HCT116 (cell line): Measurements from ENCODE around the gene TMEM178B. TPM values are rescaled to one million over a fixed set of nuclear protein-coding genes. Genes with fewer than 3 reads are reported as not detected.

Experiments used
- ATAC-seq: fragments of 200-7000 bp; cut with Tn5 transposase; 2 replicates; pipeline ENCODE4 v1.9.1; 2020; ENCODE audit warnings: mild to moderate bottlenecking, moderate library complexity
- BruUV-seq: library from RNA; stranded (reverse); fragments of 400-500 nt; replicated peaks from 2 replicates; lab custom pipeline; 2021; lab: Mats Ljungman, UMichigan
- CTCF ChIA-PET: fragments of 300-600 bp; sonication (Branson Sonifier 250); formaldehyde crosslinking; loops from one replicate; lab custom pipeline; 2021; ENCODE audit warnings: antibody characterized with exemption; lab: Charles Lee
- POLR2A ChIA-PET: fragments of 300-600, 350-600 bp; sonication (Branson Sonifier 250); formaldehyde crosslinking; loops from one replicate; lab custom pipeline; 2021; ENCODE audit warnings: antibody characterized with exemption; lab: Charles Lee
- RAD21 ChIA-PET, 2 experiments: fragments of 300-600 bp; sonication (Branson Sonifier 250); formaldehyde crosslinking; loops; one replicate each; lab custom pipeline; 2023; ENCODE audit warnings: low total read pairs in 2 of 2; ENCODE audit not compliant: uncharacterized antibody in 2 of 2, unreplicated experiment in 2 of 2, low non-redundant PET in 1 of 2; lab: Charles Lee
- DNase-seq: peaks from one replicate; pipeline ENCODE4 v3.0.0-alpha.2; 2010; ENCODE audit warnings: low read depth, low spot score
- H2AFZ ChIP-seq: fragments of 200-600 bp; shearing (Covaris generic), sonication (generic); 2 replicates; pipeline ENCODE4 v1.6.1; 2017; ENCODE audit warnings: low read depth, mixed run types, mixed read lengths, antibody characterized with exemption, low read length; ENCODE audit not compliant: poor library complexity, severe bottlenecking
- H3K27ac ChIP-seq: 2 replicates; pipeline ENCODE4 v1.5.1; 2012; ENCODE audit warnings: low read depth, low read length
- H3K27me3 ChIP-seq: fragments of 200-600 bp; sonication (generic); 2 replicates; pipeline ENCODE4 v1.6.1; 2016; ENCODE audit warnings: mixed run types, low read length, mixed read lengths; ENCODE audit not compliant: insufficient read depth
- H3K36me3 ChIP-seq, 2 experiments: fragments of 200-500 bp in 1 of 2; fragments of 200-600 bp in 1 of 2; sonication (Bioruptor generic) in 1 of 2; sonication (generic) in 1 of 2; 2 replicates each; pipeline versions ENCODE4 v1.5.1 to v1.6.1; 2014 to 2016; ENCODE audit warnings: low read length in 2 of 2, inconsistent platforms in 1 of 2, mixed read lengths in 1 of 2, mixed run types in 1 of 2; ENCODE audit not compliant: insufficient read depth in 2 of 2, control insufficient read depth in 1 of 2
- H3K4me1 ChIP-seq, 2 experiments: fragments of 200-600 bp in 1 of 2; sonication (generic) in 1 of 2; 2 replicates each; pipeline versions ENCODE4 v1.5.1 to v1.6.1; 2012 to 2017; ENCODE audit warnings: low read length in 2 of 2, inconsistent platforms in 1 of 2, mild to moderate bottlenecking in 1 of 2, mixed read lengths in 1 of 2, mixed run types in 1 of 2, moderate library complexity in 1 of 2; ENCODE audit not compliant: insufficient read depth in 2 of 2, control insufficient read depth in 1 of 2
- H3K4me2 ChIP-seq: fragments of 200-600 bp; sonication (generic); 2 replicates; pipeline ENCODE4 v1.6.1; 2017; ENCODE audit warnings: mixed run types, low read length, mixed read lengths
- H3K4me3 ChIP-seq, 2 experiments: fragments of 200-600 bp in 1 of 2; sonication (generic) in 1 of 2; replicated peaks in 1 of 2; 2 replicates each; pipeline ENCODE4 v1.5.1; 2011 to 2016; ENCODE audit warnings: low read length in 2 of 2, control low read depth in 1 of 2, low read depth in 1 of 2, mild to moderate bottlenecking in 1 of 2, mixed read lengths in 1 of 2, mixed run types in 1 of 2
- H3K79me2 ChIP-seq: fragments of 200-600 bp; sonication (generic); 2 replicates; pipeline ENCODE4 v1.6.1; 2017; ENCODE audit warnings: mild to moderate bottlenecking, mixed run types, low read length, moderate library complexity, mixed read lengths; ENCODE audit not compliant: insufficient read depth
- H3K9ac ChIP-seq: fragments of 200-600 bp; sonication (generic); 2 replicates; pipeline ENCODE4 v1.6.1; 2016; ENCODE audit warnings: low read length, mixed read lengths
- H3K9me2 ChIP-seq: fragments of 200-600 bp; sonication (generic), shearing (Covaris generic); 2 replicates; pipeline ENCODE4 v1.6.1; 2017; ENCODE audit warnings: mixed run types, mild to moderate bottlenecking, moderate library complexity; ENCODE audit not compliant: insufficient read depth
- H3K9me3 ChIP-seq, 2 experiments: fragments of 200-500 bp in 1 of 2; fragments of 200-600 bp in 1 of 2; sonication (Bioruptor generic) in 1 of 2; sonication (generic) in 1 of 2; 2 replicates each; pipeline ENCODE4 v1.6.1; 2014 to 2017; ENCODE audit warnings: low read length in 2 of 2, mixed read lengths in 2 of 2, inconsistent platforms in 1 of 2, low read depth in 1 of 2, mild to moderate bottlenecking in 1 of 2, mixed run types in 1 of 2, moderate library complexity in 1 of 2; ENCODE audit not compliant: control insufficient read depth in 1 of 2, insufficient read depth in 1 of 2
- H4K20me1 ChIP-seq: fragments of 200-600 bp; sonication (generic), shearing (Covaris generic); 2 replicates; pipeline ENCODE4 v1.6.1; 2017; ENCODE audit warnings: mixed run types, mild to moderate bottlenecking, moderate library complexity; ENCODE audit not compliant: insufficient read depth
- CBX3 ChIP-seq: IDR thresholded peaks from 2 replicates; pipeline ENCODE4 v1.6.1; 2012; ENCODE audit warnings: low read depth
- FOSL1 ChIP-seq: IDR thresholded peaks from 2 replicates; pipeline ENCODE4 v1.6.1; 2012; ENCODE audit warnings: low read depth
- JUND ChIP-seq: IDR thresholded peaks from 2 replicates; pipeline ENCODE4 v1.6.1; 2012
- POLR2A ChIP-seq: IDR thresholded peaks from 2 replicates; pipeline ENCODE4 v1.7.0; 2011; ENCODE audit warnings: borderline replicate concordance; ENCODE audit not compliant: insufficient read depth, insufficient read length; ENCODE audit errors: extremely low read depth
- POLR2AphosphoS5 ChIP-seq: IDR thresholded peaks from 2 replicates; pipeline ENCODE4 v1.6.1; 2011; ENCODE audit warnings: mild to moderate bottlenecking, low read depth, low read length, moderate library complexity
- SRF ChIP-seq: IDR thresholded peaks from 2 replicates; pipeline ENCODE4 v1.6.1; 2012; ENCODE audit warnings: low read depth
- TCF7L2 ChIP-seq: IDR thresholded peaks from 2 replicates; pipeline ENCODE4 v1.7.0; 2011; ENCODE audit warnings: borderline replicate concordance, inconsistent platforms; ENCODE audit not compliant: insufficient read depth, insufficient read length; ENCODE audit errors: extremely low read depth
- YY1 ChIP-seq: IDR thresholded peaks from 2 replicates; pipeline ENCODE4 v1.6.1; 2011; ENCODE audit warnings: low read length, low read depth, moderate library complexity, mild to moderate bottlenecking; ENCODE audit not compliant: insufficient replicate concordance; ENCODE audit errors: extremely low read depth
- ZFX ChIP-seq: fragments of 450-650 bp; IDR thresholded peaks from 2 replicates; pipeline ENCODE4 v1.6.1; 2017
- ZNF274 ChIP-seq: fragments of 200-500 bp; sonication (Bioruptor generic); IDR thresholded peaks from 2 replicates; pipeline ENCODE4 v1.6.1; 2014; ENCODE audit warnings: mild to moderate bottlenecking, low read depth, low read length, inconsistent platforms
- intact Hi-C: fragments of 100-400 bp; cut with micrococcal nuclease; formaldehyde crosslinking; loops from 2 replicates; pipeline ENCODE4 v1.10.0; 2022
- total RNA-seq: library from RNA; stranded (reverse); gene quantifications from one replicate; pipeline ENCODE4 v1.2.1, GENCODE V29; 2021; ENCODE audit not compliant: unreplicated experiment
- TF ChIP-seq, protein P1 (sequence below): IDR thresholded peaks from 2 replicates; pipeline ENCODE4 v1.6.1; 2012
- TF ChIP-seq, protein P2 (sequence below): IDR thresholded peaks from 2 replicates; pipeline ENCODE4 v1.6.1; 2012
- TF ChIP-seq, protein P3 (sequence below), 3 experiments: fragments of 200-600 bp in 1 of 3; sonication (generic) in 1 of 3; IDR thresholded peaks in 2 of 3; conservative IDR thresholded peaks in 1 of 3; 2 replicates each; pipeline ENCODE4 v1.5.1; 2012 to 2017; ENCODE audit warnings: low read depth in 2 of 3, low read length in 2 of 3, antibody characterized with exemption in 1 of 3, borderline replicate concordance in 1 of 3, control low read depth in 1 of 3, mild to moderate bottlenecking in 1 of 3, mixed read lengths in 1 of 3, mixed run types in 1 of 3, moderate library complexity in 1 of 3; ENCODE audit not compliant: insufficient read depth in 1 of 3
- TF ChIP-seq, protein P4 (sequence below): IDR thresholded peaks from 2 replicates; pipeline ENCODE4 v1.6.1; 2011; ENCODE audit warnings: mild to moderate bottlenecking, low read length, moderate library complexity; ENCODE audit not compliant: insufficient replicate concordance; ENCODE audit errors: extremely low read depth

The TMEM178B gene
- total RNA-seq, 1 experiment from 2014 or later = 0.02 TPM

DNA sequence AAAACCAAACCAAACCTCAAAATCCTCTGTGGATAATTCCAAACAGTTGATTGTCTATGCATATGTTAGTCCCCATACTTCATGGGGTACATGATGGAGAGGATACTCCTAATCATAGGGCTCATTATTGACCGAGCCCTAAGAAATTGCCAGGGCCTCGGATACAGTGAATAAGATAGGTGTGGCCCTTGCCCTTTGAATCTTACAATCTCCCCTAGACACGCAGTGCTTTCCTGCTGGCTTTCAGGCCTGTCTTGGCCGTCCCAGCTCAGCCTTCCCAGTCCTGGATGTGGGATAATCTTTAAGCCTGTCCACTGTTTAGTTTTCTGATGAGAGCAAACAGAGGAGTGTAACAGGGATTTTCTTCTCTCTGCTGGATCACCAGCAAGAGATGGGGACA, 161.8 kb downstream of the TMEM178B start:
- no TSS peak for BruUV-seq
- no peak for TF ChIP-seq ZFX
- no peak for TF ChIP-seq POLR2AphosphoS5
- TF ChIP-seq JUND = no peak
- no peak for TF ChIP-seq YY1
- TF ChIP-seq CBX3 = no peak
- TF ChIP-seq, protein P1, sequence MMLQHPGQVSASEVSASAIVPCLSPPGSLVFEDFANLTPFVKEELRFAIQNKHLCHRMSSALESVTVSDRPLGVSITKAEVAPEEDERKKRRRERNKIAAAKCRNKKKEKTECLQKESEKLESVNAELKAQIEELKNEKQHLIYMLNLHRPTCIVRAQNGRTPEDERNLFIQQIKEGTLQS = no peak
- TF ChIP-seq FOSL1 = no peak
- TF ChIP-seq ZNF274 = no peak
- TF ChIP-seq POLR2A = no peak
- no peak for TF ChIP-seq TCF7L2
- ATAC-seq (no peak), DNase-seq (no peak)
- no peak overlapping the region for H3K4me3 ChIP-seq
- no peaks in the 10 kb centered on the region for H3K79me2 ChIP-seq
- H4K20me1 ChIP-seq = no peaks in the 10 kb centered on the region
- no peaks in the 10 kb centered on the region for H3K9me3 ChIP-seq
- no peak overlapping the region for H3K27ac ChIP-seq
- POLR2A ChIA-PET = no interaction called here
- no peak overlapping the region for H3K4me2 ChIP-seq
- H3K36me3 ChIP-seq = no peaks in the 10 kb centered on the region
- no peaks in the 10 kb centered on the region for H3K4me1 ChIP-seq
- no peaks in the 10 kb centered on the region for H3K9me2 ChIP-seq
- peaks cover 53% of the 10 kb centered on the region for H3K27me3 ChIP-seq
- H2AFZ ChIP-seq = no peak overlapping the region
- RAD21 ChIA-PET = no interaction called here
- H3K9ac ChIP-seq = no peak overlapping the region
- intact Hi-C loops = no loop called here
- CTCF ChIA-PET = no interaction called here

DNA sequence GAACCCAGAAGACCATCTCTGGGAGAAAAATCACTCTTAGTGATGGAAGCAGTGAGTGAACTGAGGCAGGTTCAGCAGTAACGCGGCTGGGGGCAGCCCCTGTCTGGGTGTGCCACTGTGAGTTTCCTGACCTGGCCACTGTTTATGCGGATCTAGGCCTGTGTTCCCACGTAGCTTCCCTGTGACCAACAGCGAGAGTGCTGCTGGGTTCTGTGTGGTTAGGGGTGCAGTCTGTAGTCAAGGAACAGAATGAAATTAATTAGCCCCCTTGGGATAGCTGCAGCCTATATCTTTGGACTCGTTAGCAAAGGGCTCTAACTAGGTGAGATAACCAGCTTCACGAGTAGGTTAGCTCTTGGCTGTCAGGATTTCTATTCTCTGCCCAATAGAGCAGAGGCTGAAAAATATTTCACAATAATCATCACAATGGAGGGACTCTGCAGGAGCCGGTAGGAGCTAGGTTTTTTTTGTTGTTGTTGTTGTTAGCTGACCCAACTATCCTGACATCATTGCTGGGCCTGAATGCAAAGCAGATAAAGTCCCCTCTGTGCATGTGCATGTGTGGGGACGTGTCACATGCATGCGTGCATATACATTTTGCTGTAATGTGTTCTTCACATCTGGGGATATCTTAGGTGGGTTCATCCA, 164.9 kb downstream of the TMEM178B start:
- CTCF ChIA-PET = no interaction called here
- TF ChIP-seq POLR2AphosphoS5 (no peak), SRF (no peak), JUND (no peak)
- TF ChIP-seq, protein P1 = no peak
- TF ChIP-seq, protein P2, sequence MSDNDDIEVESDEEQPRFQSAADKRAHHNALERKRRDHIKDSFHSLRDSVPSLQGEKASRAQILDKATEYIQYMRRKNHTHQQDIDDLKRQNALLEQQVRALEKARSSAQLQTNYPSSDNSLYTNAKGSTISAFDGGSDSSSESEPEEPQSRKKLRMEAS = no peak
- TF ChIP-seq, protein P3, sequence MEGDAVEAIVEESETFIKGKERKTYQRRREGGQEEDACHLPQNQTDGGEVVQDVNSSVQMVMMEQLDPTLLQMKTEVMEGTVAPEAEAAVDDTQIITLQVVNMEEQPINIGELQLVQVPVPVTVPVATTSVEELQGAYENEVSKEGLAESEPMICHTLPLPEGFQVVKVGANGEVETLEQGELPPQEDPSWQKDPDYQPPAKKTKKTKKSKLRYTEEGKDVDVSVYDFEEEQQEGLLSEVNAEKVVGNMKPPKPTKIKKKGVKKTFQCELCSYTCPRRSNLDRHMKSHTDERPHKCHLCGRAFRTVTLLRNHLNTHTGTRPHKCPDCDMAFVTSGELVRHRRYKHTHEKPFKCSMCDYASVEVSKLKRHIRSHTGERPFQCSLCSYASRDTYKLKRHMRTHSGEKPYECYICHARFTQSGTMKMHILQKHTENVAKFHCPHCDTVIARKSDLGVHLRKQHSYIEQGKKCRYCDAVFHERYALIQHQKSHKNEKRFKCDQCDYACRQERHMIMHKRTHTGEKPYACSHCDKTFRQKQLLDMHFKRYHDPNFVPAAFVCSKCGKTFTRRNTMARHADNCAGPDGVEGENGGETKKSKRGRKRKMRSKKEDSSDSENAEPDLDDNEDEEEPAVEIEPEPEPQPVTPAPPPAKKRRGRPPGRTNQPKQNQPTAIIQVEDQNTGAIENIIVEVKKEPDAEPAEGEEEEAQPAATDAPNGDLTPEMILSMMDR (IDR thresholded peaks at IDR 0.05 in 2 of 3, conservative IDR thresholded peaks at IDR 0.05 in 1 of 3; ENCODE audit: borderline replicate concordance in 1 of 3, insufficient read depth in 1 of 3, low read depth in 2 of 3, low read length in 2 of 3) = no peak
- TF ChIP-seq, protein P4, sequence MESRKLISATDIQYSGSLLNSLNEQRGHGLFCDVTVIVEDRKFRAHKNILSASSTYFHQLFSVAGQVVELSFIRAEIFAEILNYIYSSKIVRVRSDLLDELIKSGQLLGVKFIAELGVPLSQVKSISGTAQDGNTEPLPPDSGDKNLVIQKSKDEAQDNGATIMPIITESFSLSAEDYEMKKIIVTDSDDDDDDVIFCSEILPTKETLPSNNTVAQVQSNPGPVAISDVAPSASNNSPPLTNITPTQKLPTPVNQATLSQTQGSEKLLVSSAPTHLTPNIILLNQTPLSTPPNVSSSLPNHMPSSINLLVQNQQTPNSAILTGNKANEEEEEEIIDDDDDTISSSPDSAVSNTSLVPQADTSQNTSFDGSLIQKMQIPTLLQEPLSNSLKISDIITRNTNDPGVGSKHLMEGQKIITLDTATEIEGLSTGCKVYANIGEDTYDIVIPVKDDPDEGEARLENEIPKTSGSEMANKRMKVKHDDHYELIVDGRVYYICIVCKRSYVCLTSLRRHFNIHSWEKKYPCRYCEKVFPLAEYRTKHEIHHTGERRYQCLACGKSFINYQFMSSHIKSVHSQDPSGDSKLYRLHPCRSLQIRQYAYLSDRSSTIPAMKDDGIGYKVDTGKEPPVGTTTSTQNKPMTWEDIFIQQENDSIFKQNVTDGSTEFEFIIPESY = no peak
- TF ChIP-seq, all 23 proteins: peak for 0
- intact Hi-C loops = no loop called here

More for the DNA sequence above, 164.9 kb downstream of the TMEM178B start:
- ATAC-seq (no peak), DNase-seq (no peak)
- Histone ChIP-seq H3K36me3 (no peaks in the 10 kb centered on the region), H3K9me3 (no peaks in the 10 kb centered on the region), H3K4me2 (no peak overlapping the region), H2AFZ (no peak overlapping the region), H3K27me3 (peaks cover 56% of the 10 kb centered on the region), H3K4me1 (no peaks in the 10 kb centered on the region), H3K27ac (no peak overlapping the region), H3K9me2 (no peaks in the 10 kb centered on the region), H3K79me2 (no peaks in the 10 kb centered on the region), H3K9ac (no peak overlapping the region), H3K4me3 (no peak overlapping the region), H4K20me1 (no peaks in the 10 kb centered on the region)
- BruUV-seq = no TSS peak
- RAD21 ChIA-PET = no interaction called here
- POLR2A ChIA-PET = no interaction called here
